ENCODE data around the gene OSBPL7.

Gene OSBPL7

GRCh38 chr17:47810901-47811635 lies 10.5 kb downstream of the OSBPL7 start:
- TF ChIP-seq TAF1 (IDR thresholded peaks at IDR 0.05; ENCODE audit: low read depth, low read length): no peak
- TF ChIP-seq POU2F2 (IDR thresholded peaks at IDR 0.05; ENCODE audit: low read depth, low read length): no peak
- no peak for TF ChIP-seq POLR2AphosphoS5 (IDR thresholded peaks at IDR 0.05; ENCODE audit: low read depth, low read length)
- DNase-seq (ENCODE audit: insufficient read length, low spot score): no peak

GRCh38 chr17:47810200-47810821 lies 11.3 kb downstream of the OSBPL7 start:
- DNase-seq (ENCODE audit: insufficient read length, low spot score) (no peak), FAIRE-seq (no peak)
- TF ChIP-seq PAX5 (IDR thresholded peaks at IDR 0.05; ENCODE audit: insufficient read depth, low read length, severe bottlenecking) (no peak), TAF1 (IDR thresholded peaks at IDR 0.05; ENCODE audit: low read depth, low read length) (no peak), SPI1 (IDR thresholded peaks at IDR 0.05; ENCODE audit: low read depth, low read length) (no peak), POLR2A (IDR thresholded peaks at IDR 0.05; ENCODE audit: low read depth, low read length) (no peak), POU2F2 (IDR thresholded peaks at IDR 0.05; ENCODE audit: low read depth, low read length) (no peak), POLR2AphosphoS5 (IDR thresholded peaks at IDR 0.05; ENCODE audit: low read depth, low read length) (no peak)

More at GRCh38 chr17:47810901-47811635, 10.5 kb downstream of the OSBPL7 start:
- no peak for FAIRE-seq

GRCh38 chr17:47808830-47809480 lies 12.6 kb downstream of the OSBPL7 start:
- no peak for TF ChIP-seq TAF1 (IDR thresholded peaks at IDR 0.05; ENCODE audit: low read depth, low read length)
- TF ChIP-seq POLR2AphosphoS5 (IDR thresholded peaks at IDR 0.05; ENCODE audit: low read depth, low read length): no peak
- no peak for TF ChIP-seq POLR2A (IDR thresholded peaks at IDR 0.05; ENCODE audit: low read depth, low read length)
- no peak for TF ChIP-seq POU2F2 (IDR thresholded peaks at IDR 0.05; ENCODE audit: low read depth, low read length)
- no peak for TF ChIP-seq PAX5 (IDR thresholded peaks at IDR 0.05; ENCODE audit: insufficient read depth, low read length, severe bottlenecking)
- no peak for TF ChIP-seq SPI1 (IDR thresholded peaks at IDR 0.05; ENCODE audit: low read depth, low read length)
- DNase-seq (ENCODE audit: insufficient read length, low spot score) (no peak), FAIRE-seq (no peak)

GRCh38 chr17:47808036-47808829 lies 13.4 kb downstream of the OSBPL7 start:
- FAIRE-seq: no peak
- no peak for TF ChIP-seq POU2F2 (IDR thresholded peaks at IDR 0.05; ENCODE audit: low read depth, low read length)
- TF ChIP-seq POLR2AphosphoS5 (IDR thresholded peaks at IDR 0.05; ENCODE audit: low read depth, low read length): no peak
- TF ChIP-seq POLR2A (IDR thresholded peaks at IDR 0.05; ENCODE audit: low read depth, low read length): no peak
- no peak for TF ChIP-seq TAF1 (IDR thresholded peaks at IDR 0.05; ENCODE audit: low read depth, low read length)
- no peak for TF ChIP-seq SPI1 (IDR thresholded peaks at IDR 0.05; ENCODE audit: low read depth, low read length)
- TF ChIP-seq PAX5 (IDR thresholded peaks at IDR 0.05; ENCODE audit: insufficient read depth, low read length, severe bottlenecking): no peak

GRCh38 chr17:47807421-47807820 lies 14.2 kb downstream of the OSBPL7 start:
- no peak for FAIRE-seq
- no peak for DNase-seq (ENCODE audit: insufficient read length, low spot score)

More at GRCh38 chr17:47808036-47808829, 13.4 kb downstream of the OSBPL7 start:
- no peak for DNase-seq (ENCODE audit: insufficient read length, low spot score)

GRCh38 chr17:47806913-47807255 lies 14.7 kb downstream of the OSBPL7 start:
- DNase-seq (ENCODE audit: insufficient read length, low spot score) (no peak), FAIRE-seq (no peak)
- TF ChIP-seq POU2F2 (IDR thresholded peaks at IDR 0.05; ENCODE audit: low read depth, low read length) (no peak), PAX5 (IDR thresholded peaks at IDR 0.05; ENCODE audit: insufficient read depth, low read length, severe bottlenecking) (no peak), TAF1 (IDR thresholded peaks at IDR 0.05; ENCODE audit: low read depth, low read length) (no peak), SPI1 (IDR thresholded peaks at IDR 0.05; ENCODE audit: low read depth, low read length) (no peak), POLR2AphosphoS5 (IDR thresholded peaks at IDR 0.05; ENCODE audit: low read depth, low read length) (no peak), POLR2A (IDR thresholded peaks at IDR 0.05; ENCODE audit: low read depth, low read length) (no peak)

More at GRCh38 chr17:47807421-47807820, 14.2 kb downstream of the OSBPL7 start:
- TF ChIP-seq POU2F2 (IDR thresholded peaks at IDR 0.05; ENCODE audit: low read depth, low read length) (no peak), PAX5 (IDR thresholded peaks at IDR 0.05; ENCODE audit: insufficient read depth, low read length, severe bottlenecking) (no peak), POLR2A (IDR thresholded peaks at IDR 0.05; ENCODE audit: low read depth, low read length) (no peak), TAF1 (IDR thresholded peaks at IDR 0.05; ENCODE audit: low read depth, low read length) (no peak), SPI1 (IDR thresholded peaks at IDR 0.05; ENCODE audit: low read depth, low read length) (no peak), POLR2AphosphoS5 (IDR thresholded peaks at IDR 0.05; ENCODE audit: low read depth, low read length) (no peak)

GRCh38 chr17:47806026-47806912 lies 15.3 kb downstream of the OSBPL7 start:
- TF ChIP-seq TAF1 (IDR thresholded peaks at IDR 0.05; ENCODE audit: low read depth, low read length) (no peak), PAX5 (IDR thresholded peaks at IDR 0.05; ENCODE audit: insufficient read depth, low read length, severe bottlenecking) (no peak), POLR2A (IDR thresholded peaks at IDR 0.05; ENCODE audit: low read depth, low read length) (no peak), POU2F2 (IDR thresholded peaks at IDR 0.05; ENCODE audit: low read depth, low read length) (no peak), SPI1 (IDR thresholded peaks at IDR 0.05; ENCODE audit: low read depth, low read length) (no peak), POLR2AphosphoS5 (IDR thresholded peaks at IDR 0.05; ENCODE audit: low read depth, low read length) (no peak)
- FAIRE-seq (no peak), DNase-seq (ENCODE audit: insufficient read length, low spot score) (no peak)

- DNase-seq (ENCODE audit: insufficient read length, low spot score) (no peak), FAIRE-seq (no peak)
- TF ChIP-seq PAX5 (IDR thresholded peaks at IDR 0.05; ENCODE audit: insufficient read depth, low read length, severe bottlenecking): no peak
- no peak for TF ChIP-seq POLR2AphosphoS5 (IDR thresholded peaks at IDR 0.05; ENCODE audit: low read depth, low read length)
- TF ChIP-seq SPI1 (IDR thresholded peaks at IDR 0.05; ENCODE audit: low read depth, low read length): no peak
- TF ChIP-seq POU2F2 (IDR thresholded peaks at IDR 0.05; ENCODE audit: low read depth, low read length): no peak
- no peak for TF ChIP-seq POLR2A (IDR thresholded peaks at IDR 0.05; ENCODE audit: low read depth, low read length)
- no peak for TF ChIP-seq TAF1 (IDR thresholded peaks at IDR 0.05; ENCODE audit: low read depth, low read length)
Observed at GRCh38 chr17:47804461-47804860, 17.1 kb downstream of the OSBPL7 start.

All from GM12891 (cell line).